GM23338 (cell line): ENCODE results near the gene RASEF. TPM values are rescaled to one million over a fixed set of nuclear protein-coding genes. Genes with fewer than 3 reads are reported as not detected.

Experiments
- ATAC-seq: fragments of 200-7000 bp; cut with Tn5 transposase; 3 replicates; pipeline ENCODE4 v1.9.1; 2020
- DNase-seq: peaks from one replicate; pipeline ENCODE4 v3.0.0-alpha.2; 2015; ENCODE audit warnings: low spot score
- H2AFZ ChIP-seq: fragments of 200-600 bp; sonication (generic); 2 replicates; pipeline ENCODE4 v1.8.0; 2016; ENCODE audit warnings: antibody characterized with exemption, mild to moderate bottlenecking, moderate library complexity
- H3F3A ChIP-seq: fragments of 200-600 bp; sonication (generic); replicated peaks from 2 replicates; pipeline ENCODE4 v1.8.0; 2017; ENCODE audit warnings: antibody characterized with exemption, mixed run types, low read depth
- H3K27ac ChIP-seq: fragments of 200-600 bp; sonication (generic); 2 replicates; pipeline ENCODE4 v1.6.1; 2016; ENCODE audit warnings: low read depth
- H3K27me3 ChIP-seq: fragments of 200-600 bp; sonication (generic); 2 replicates; pipeline ENCODE4 v1.8.0; 2016; ENCODE audit warnings: mild to moderate bottlenecking, mixed run types, moderate library complexity; ENCODE audit not compliant: insufficient read depth
- H3K36me3 ChIP-seq: fragments of 200-600 bp; sonication (generic); 2 replicates; pipeline ENCODE4 v1.8.0; 2016; ENCODE audit warnings: mild to moderate bottlenecking; ENCODE audit not compliant: insufficient read depth
- H3K4me1 ChIP-seq: fragments of 200-600 bp; sonication (generic); 2 replicates; pipeline ENCODE4 v1.8.0; 2016; ENCODE audit warnings: mild to moderate bottlenecking, moderate library complexity; ENCODE audit not compliant: insufficient read depth
- H3K4me2 ChIP-seq: fragments of 200-600 bp; sonication (generic); 2 replicates; pipeline ENCODE4 v1.7.1; 2017; ENCODE audit warnings: mixed run types
- H3K4me3 ChIP-seq: fragments of 200-600 bp; sonication (generic); 2 replicates; pipeline ENCODE4 v1.6.1; 2016; ENCODE audit warnings: mixed run types
- H3K79me2 ChIP-seq: fragments of 200-600 bp; sonication (generic); replicated peaks from 2 replicates; pipeline ENCODE4 v1.8.0; 2017; ENCODE audit warnings: mild to moderate bottlenecking; ENCODE audit not compliant: insufficient read depth
- H3K9me2 ChIP-seq: fragments of 200-600 bp; sonication (generic); 2 replicates; pipeline ENCODE4 v1.8.0; 2017; ENCODE audit not compliant: insufficient read depth
- H4K20me1 ChIP-seq: fragments of 200-600 bp; sonication (generic); replicated peaks from 2 replicates; pipeline ENCODE4 v1.8.0; 2017; ENCODE audit warnings: mild to moderate bottlenecking; ENCODE audit not compliant: insufficient read depth
- H3K27ac Mint-ChIP-seq: 2 replicates; pipeline ENCODE4 v1.8.0; 2020; ENCODE audit warnings: inconsistent platforms, mild to moderate bottlenecking, moderate library complexity, mixed read lengths
- H3K27me3 Mint-ChIP-seq: 3 replicates; pipeline ENCODE4 v1.8.0; 2022; ENCODE audit warnings: low read depth, mild to moderate bottlenecking, moderate library complexity, mixed read lengths, inconsistent platforms; ENCODE audit not compliant: insufficient read depth, poor library complexity
- H3K36me3 Mint-ChIP-seq: 3 replicates; pipeline ENCODE4 v1.8.0; 2021; ENCODE audit warnings: low read depth, mild to moderate bottlenecking, inconsistent platforms, moderate library complexity, mixed read lengths
- H3K4me1 Mint-ChIP-seq: 3 replicates; pipeline ENCODE4 v1.8.0; 2020; ENCODE audit warnings: mild to moderate bottlenecking, inconsistent platforms, mixed read lengths
- H3K4me3 Mint-ChIP-seq: 3 replicates; pipeline ENCODE4 v1.8.0; 2021; ENCODE audit warnings: moderate library complexity, mild to moderate bottlenecking, inconsistent platforms, mixed read lengths
- H3K9me3 Mint-ChIP-seq: 3 replicates; pipeline ENCODE4 v1.8.0; 2020; ENCODE audit warnings: moderate library complexity, mild to moderate bottlenecking, inconsistent platforms, mixed read lengths
- CREB1 ChIP-seq: fragments of 250-450 bp; sonication (Bioruptor Pico); IDR thresholded peaks from 2 replicates; pipeline ENCODE4 v1.5.0; 2020; ENCODE audit warnings: low read depth, mild to moderate bottlenecking, moderate library complexity
- EZH2 ChIP-seq: fragments of 200-600 bp; sonication (generic); IDR thresholded peaks from one replicate; pipeline ENCODE4 v1.8.0; 2017; ENCODE audit warnings: antibody characterized with exemption, mild to moderate bottlenecking, low read depth; ENCODE audit not compliant: unreplicated experiment
- EZH2phosphoT487 ChIP-seq: fragments of 200-600 bp; sonication (generic); IDR thresholded peaks from one replicate; pipeline ENCODE4 v1.8.1; 2018; ENCODE audit warnings: antibody characterized with exemption; ENCODE audit not compliant: unreplicated experiment
- JUNB ChIP-seq: IDR thresholded peaks from one replicate; pipeline ENCODE4 v1.6.1; 2016; ENCODE audit warnings: antibody characterized with exemption; ENCODE audit not compliant: unreplicated experiment
- NANOG ChIP-seq: IDR thresholded peaks from 2 replicates; pipeline ENCODE4 v1.6.1; 2016; ENCODE audit warnings: antibody characterized with exemption, borderline replicate concordance
- POLR2AphosphoS5 ChIP-seq: IDR thresholded peaks from 2 replicates; pipeline ENCODE4 v1.6.1; 2016; ENCODE audit warnings: antibody characterized with exemption, low read depth
- STAT1 ChIP-seq: IDR thresholded peaks from one replicate; pipeline ENCODE4 v1.6.1; 2016; ENCODE audit warnings: antibody characterized with exemption; ENCODE audit not compliant: unreplicated experiment
- ZNF114 ChIP-seq: fragments of 250-450 bp; sonication (Bioruptor Pico); IDR thresholded peaks from 2 replicates; pipeline ENCODE4 v1.5.0; 2020; ENCODE audit warnings: mild to moderate bottlenecking, moderate library complexity
- long read RNA-seq: library from polyadenylated mRNA; unstranded; transcript quantifications from one replicate; pipeline ENCODE4 v2.0.0, GENCODE V29; 2020; ENCODE audit not compliant: unreplicated experiment
- polyA plus RNA-seq: library from polyadenylated mRNA; unstranded; fragments of >200 nt; fragmentation: Nextera tagmentation; extraction: Ambion mirVana; gene quantifications from 2 replicates; pipeline ENCODE4 v1.2.1, GENCODE V29; 2016
- total RNA-seq: library from RNA; depleted of rRNA; stranded (reverse); fragments of >200 nt; shearing (Covaris generic); gene quantifications from 2 replicates; pipeline ENCODE4 v1.2.3, GENCODE V29; 2014; rRNA removed
- TF ChIP-seq, protein P1 (sequence below): IDR thresholded peaks from 2 replicates; pipeline ENCODE4 v1.6.1; 2016; ENCODE audit warnings: antibody characterized with exemption
- TF ChIP-seq, protein P2 (sequence below): IDR thresholded peaks from one replicate; pipeline ENCODE4 v1.6.1; 2018; ENCODE audit warnings: antibody characterized with exemption; ENCODE audit not compliant: unreplicated experiment
- TF ChIP-seq, protein P3 (sequence below), 2 experiments: fragments of 200-600 bp in 1 of 2; sonication (generic) in 1 of 2; conservative IDR thresholded peaks; 2 replicates each; pipeline versions ENCODE4 v1.5.1 to v1.6.1; 2016 to 2017; ENCODE audit warnings: antibody characterized with exemption in 2 of 2, low read depth in 2 of 2, mild to moderate bottlenecking in 2 of 2, moderate library complexity in 1 of 2
- TF ChIP-seq, protein P4 (sequence below): fragments of 250-450 bp; sonication (Bioruptor Pico); IDR thresholded peaks from 2 replicates; pipeline ENCODE4 v1.5.0; 2020; ENCODE audit warnings: mild to moderate bottlenecking, moderate library complexity

RASEF gene
- 7.9 and 10.4 TPM in 2 replicates for total RNA-seq
- 2.5 and 3.6 TPM in 2 replicates for polyA plus RNA-seq
- long read RNA-seq, partial matches to known transcripts, result 0 of 2 reads
- long read RNA-seq, other reads (novel, unspliced or antisense), result 0 of 2 reads

DNA sequence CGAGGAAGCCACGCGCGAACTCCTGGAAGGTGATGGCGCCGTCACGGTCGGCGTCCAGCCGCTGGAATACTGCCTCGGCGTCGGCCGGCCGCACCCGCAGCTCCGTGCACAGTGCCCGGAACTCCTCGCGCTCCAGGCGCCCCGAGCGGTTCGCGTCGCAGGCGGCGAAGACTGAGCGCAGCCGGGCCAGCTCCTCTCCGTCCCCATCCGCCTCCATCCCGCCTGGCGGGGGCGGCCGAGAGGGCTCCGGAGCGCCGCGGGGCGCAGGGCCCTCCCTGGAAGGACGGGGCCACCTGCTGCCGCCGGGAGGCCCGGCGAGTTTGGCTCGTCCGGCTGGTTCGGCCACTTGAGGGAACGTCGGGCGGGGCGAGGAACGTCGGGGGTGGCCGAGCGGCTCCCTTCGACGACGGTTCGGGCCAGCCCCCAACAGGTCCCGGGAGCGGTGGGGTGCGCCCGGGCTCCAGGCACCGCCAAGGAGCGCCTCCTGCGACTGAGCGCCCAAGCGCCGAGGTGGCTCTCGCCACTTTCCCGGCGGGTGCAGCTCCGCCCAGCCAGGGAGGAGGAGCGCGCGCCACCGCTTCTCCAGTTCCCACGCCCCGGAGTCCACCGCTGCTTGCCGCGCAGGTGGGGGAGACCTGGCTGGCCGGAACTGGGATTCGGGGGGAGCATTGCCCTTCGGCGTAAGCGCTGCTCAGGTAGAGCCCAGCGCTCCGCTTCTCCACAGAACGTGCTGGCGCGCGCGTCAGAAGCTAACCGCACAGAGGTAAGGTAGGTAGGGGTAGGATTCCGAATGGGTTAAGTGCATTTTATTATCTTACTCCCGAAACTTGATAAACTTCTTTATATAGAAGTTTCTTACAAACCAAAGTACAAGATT, at the start of gene RASEF:
TSS of gene RASEF (minus strand) at position 492 of the 877 bp plus-strand sequence. CDS start at position 217, 275 bp downstream.
- H3K36me3 ChIP-seq, result no peaks in the 10 kb centered on the region
- DNase-seq (peak; percentile 88), ATAC-seq (peak; percentile 91)
- H3K9me2 ChIP-seq, result no peaks in the 10 kb centered on the region
- Mint-ChIP-seq H3K27me3 (peaks cover 30% of the 10 kb centered on the region), H3K27ac (no peak within 1 kb of the TSS), H3K36me3 (peaks cover 2% of the 10 kb centered on the region; the same call in 1 of the 3 replicates), H3K9me3 (no peaks in the 10 kb centered on the region; the same call in 2 of the 3 replicates), H3K4me1 (peaks cover 20% of the 10 kb centered on the region; the same call in 2 of the 3 replicates), H3K4me3 (peak within 1 kb of the TSS; percentile 80)
- H3K27me3 ChIP-seq, result peaks cover 45% of the 10 kb centered on the region
- H4K20me1 ChIP-seq, result no peaks in the 10 kb centered on the region
- H2AFZ ChIP-seq, result peak within 1 kb of the TSS; percentile 34; the same call in 1 of the 2 replicates
- peak within 1 kb of the TSS; percentile 45 for H3K4me3 ChIP-seq
- H3K4me1 ChIP-seq, result peaks cover 6% of the 10 kb centered on the region; the same call in 1 of the 2 replicates
- H3K4me2 ChIP-seq, result peak within 1 kb of the TSS; percentile 69
- no peak within 1 kb of the TSS for H3K27ac ChIP-seq
- H3K79me2 ChIP-seq, result peaks cover 12% of the 10 kb centered on the region
- no peaks in the 10 kb centered on the region for H3F3A ChIP-seq
- TF ChIP-seq CREB1 (peak; percentile 14; the same call in 1 of the 2 replicates), STAT1 (no peak), JUNB (no peak), NANOG (no peak), EZH2 (no peak), EZH2phosphoT487 (no peak), ZNF114 (CRISPR knock-in tag) (no peak), POLR2AphosphoS5 (peak; percentile 52; the same call in 1 of the 2 replicates)
- TF ChIP-seq, protein P1, sequence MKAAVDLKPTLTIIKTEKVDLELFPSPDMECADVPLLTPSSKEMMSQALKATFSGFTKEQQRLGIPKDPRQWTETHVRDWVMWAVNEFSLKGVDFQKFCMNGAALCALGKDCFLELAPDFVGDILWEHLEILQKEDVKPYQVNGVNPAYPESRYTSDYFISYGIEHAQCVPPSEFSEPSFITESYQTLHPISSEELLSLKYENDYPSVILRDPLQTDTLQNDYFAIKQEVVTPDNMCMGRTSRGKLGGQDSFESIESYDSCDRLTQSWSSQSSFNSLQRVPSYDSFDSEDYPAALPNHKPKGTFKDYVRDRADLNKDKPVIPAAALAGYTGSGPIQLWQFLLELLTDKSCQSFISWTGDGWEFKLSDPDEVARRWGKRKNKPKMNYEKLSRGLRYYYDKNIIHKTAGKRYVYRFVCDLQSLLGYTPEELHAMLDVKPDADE, result no peak
- TF ChIP-seq, protein P2, sequence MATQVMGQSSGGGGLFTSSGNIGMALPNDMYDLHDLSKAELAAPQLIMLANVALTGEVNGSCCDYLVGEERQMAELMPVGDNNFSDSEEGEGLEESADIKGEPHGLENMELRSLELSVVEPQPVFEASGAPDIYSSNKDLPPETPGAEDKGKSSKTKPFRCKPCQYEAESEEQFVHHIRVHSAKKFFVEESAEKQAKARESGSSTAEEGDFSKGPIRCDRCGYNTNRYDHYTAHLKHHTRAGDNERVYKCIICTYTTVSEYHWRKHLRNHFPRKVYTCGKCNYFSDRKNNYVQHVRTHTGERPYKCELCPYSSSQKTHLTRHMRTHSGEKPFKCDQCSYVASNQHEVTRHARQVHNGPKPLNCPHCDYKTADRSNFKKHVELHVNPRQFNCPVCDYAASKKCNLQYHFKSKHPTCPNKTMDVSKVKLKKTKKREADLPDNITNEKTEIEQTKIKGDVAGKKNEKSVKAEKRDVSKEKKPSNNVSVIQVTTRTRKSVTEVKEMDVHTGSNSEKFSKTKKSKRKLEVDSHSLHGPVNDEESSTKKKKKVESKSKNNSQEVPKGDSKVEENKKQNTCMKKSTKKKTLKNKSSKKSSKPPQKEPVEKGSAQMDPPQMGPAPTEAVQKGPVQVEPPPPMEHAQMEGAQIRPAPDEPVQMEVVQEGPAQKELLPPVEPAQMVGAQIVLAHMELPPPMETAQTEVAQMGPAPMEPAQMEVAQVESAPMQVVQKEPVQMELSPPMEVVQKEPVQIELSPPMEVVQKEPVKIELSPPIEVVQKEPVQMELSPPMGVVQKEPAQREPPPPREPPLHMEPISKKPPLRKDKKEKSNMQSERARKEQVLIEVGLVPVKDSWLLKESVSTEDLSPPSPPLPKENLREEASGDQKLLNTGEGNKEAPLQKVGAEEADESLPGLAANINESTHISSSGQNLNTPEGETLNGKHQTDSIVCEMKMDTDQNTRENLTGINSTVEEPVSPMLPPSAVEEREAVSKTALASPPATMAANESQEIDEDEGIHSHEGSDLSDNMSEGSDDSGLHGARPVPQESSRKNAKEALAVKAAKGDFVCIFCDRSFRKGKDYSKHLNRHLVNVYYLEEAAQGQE, result peak; percentile 3
- TF ChIP-seq, protein P3, sequence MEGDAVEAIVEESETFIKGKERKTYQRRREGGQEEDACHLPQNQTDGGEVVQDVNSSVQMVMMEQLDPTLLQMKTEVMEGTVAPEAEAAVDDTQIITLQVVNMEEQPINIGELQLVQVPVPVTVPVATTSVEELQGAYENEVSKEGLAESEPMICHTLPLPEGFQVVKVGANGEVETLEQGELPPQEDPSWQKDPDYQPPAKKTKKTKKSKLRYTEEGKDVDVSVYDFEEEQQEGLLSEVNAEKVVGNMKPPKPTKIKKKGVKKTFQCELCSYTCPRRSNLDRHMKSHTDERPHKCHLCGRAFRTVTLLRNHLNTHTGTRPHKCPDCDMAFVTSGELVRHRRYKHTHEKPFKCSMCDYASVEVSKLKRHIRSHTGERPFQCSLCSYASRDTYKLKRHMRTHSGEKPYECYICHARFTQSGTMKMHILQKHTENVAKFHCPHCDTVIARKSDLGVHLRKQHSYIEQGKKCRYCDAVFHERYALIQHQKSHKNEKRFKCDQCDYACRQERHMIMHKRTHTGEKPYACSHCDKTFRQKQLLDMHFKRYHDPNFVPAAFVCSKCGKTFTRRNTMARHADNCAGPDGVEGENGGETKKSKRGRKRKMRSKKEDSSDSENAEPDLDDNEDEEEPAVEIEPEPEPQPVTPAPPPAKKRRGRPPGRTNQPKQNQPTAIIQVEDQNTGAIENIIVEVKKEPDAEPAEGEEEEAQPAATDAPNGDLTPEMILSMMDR (conservative IDR thresholded peaks at IDR 0.05; ENCODE audit: low read depth in 2 of 2), result peak in 1 of 2 experiments; percentile 33; a peak in 2 of 4 replicates
- TF ChIP-seq, protein P4, sequence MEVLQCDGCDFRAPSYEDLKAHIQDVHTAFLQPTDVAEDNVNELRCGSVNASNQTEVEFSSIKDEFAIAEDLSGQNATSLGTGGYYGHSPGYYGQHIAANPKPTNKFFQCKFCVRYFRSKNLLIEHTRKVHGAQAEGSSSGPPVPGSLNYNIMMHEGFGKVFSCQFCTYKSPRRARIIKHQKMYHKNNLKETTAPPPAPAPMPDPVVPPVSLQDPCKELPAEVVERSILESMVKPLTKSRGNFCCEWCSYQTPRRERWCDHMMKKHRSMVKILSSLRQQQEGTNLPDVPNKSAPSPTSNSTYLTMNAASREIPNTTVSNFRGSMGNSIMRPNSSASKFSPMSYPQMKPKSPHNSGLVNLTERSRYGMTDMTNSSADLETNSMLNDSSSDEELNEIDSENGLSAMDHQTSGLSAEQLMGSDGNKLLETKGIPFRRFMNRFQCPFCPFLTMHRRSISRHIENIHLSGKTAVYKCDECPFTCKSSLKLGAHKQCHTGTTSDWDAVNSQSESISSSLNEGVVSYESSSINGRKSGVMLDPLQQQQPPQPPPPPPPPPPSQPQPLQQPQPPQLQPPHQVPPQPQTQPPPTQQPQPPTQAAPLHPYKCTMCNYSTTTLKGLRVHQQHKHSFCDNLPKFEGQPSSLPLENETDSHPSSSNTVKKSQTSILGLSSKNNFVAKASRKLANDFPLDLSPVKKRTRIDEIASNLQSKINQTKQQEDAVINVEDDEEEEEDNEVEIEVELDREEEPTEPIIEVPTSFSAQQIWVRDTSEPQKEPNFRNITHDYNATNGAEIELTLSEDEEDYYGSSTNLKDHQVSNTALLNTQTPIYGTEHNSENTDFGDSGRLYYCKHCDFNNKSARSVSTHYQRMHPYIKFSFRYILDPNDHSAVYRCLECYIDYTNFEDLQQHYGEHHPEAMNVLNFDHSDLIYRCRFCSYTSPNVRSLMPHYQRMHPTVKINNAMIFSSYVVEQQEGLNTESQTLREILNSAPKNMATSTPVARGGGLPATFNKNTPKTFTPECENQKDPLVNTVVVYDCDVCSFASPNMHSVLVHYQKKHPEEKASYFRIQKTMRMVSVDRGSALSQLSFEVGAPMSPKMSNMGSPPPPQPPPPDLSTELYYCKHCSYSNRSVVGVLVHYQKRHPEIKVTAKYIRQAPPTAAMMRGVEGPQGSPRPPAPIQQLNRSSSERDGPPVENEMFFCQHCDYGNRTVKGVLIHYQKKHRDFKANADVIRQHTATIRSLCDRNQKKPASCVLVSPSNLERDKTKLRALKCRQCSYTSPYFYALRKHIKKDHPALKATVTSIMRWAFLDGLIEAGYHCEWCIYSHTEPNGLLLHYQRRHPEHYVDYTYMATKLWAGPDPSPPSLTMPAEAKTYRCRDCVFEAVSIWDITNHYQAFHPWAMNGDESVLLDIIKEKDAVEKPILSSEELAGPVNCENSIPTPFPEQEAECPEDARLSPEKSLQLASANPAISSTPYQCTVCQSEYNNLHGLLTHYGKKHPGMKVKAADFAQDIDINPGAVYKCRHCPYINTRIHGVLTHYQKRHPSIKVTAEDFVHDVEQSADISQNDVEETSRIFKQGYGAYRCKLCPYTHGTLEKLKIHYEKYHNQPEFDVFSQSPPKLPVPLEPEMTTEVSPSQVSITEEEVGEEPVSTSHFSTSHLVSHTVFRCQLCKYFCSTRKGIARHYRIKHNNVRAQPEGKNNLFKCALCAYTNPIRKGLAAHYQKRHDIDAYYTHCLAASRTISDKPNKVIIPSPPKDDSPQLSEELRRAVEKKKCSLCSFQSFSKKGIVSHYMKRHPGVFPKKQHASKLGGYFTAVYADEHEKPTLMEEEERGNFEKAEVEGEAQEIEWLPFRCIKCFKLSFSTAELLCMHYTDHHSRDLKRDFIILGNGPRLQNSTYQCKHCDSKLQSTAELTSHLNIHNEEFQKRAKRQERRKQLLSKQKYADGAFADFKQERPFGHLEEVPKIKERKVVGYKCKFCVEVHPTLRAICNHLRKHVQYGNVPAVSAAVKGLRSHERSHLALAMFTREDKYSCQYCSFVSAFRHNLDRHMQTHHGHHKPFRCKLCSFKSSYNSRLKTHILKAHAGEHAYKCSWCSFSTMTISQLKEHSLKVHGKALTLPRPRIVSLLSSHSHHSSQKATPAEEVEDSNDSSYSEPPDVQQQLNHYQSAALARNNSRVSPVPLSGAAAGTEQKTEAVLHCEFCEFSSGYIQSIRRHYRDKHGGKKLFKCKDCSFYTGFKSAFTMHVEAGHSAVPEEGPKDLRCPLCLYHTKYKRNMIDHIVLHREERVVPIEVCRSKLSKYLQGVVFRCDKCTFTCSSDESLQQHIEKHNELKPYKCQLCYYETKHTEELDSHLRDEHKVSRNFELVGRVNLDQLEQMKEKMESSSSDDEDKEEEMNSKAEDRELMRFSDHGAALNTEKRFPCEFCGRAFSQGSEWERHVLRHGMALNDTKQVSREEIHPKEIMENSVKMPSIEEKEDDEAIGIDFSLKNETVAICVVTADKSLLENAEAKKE (CRISPR knock-in tag), result no peak
